Kasumi-1 (cell line): ENCODE measurements around the gene RAPSN.

Source experiments
- DNase-seq, 2 experiments: peaks; one replicate each; lab custom pipeline; 2025; lab: John Stamatoyannopoulos, UW

Gene RAPSN

DNA sequence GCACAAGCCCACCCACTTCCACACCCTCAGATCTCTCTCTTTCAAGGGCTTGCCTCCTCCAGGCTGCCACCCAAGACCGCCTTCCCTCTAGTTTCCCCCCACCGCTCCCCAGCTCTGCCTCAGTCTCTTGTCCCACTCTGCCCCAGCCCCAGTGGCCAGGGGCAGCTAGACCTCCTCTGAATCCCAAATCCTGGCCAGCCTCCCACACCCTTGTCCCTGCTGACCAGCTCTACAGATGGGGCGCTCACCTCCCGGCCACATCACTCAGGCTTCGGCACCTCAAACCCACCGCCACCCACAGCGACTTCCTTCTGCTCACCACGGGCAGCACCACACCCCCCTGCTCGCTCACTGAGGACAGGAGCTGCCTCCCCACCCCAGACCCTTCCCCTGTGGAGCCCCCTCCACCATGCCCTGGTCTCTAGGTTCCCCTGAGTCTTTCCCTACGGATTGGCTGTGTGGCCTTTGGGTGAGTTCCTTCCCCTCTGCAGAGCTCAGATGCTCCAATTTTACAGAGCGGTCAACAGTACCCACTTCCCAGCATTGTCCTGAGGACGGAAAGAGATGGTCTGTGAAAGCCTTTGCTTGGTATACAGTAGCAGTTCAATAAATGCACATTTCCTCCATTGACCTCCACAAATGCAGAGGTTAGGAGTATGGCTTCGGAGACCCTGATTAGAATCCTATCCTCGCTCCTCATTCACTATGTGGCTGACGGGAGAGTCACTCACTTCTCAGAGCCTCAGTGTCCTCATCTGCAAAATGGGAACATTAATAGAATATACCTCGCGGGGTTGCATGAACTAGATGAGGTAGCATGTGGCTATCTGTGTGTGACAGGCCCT lies 59.1 kb downstream of the RAPSN start:
- DNase-seq = no peak

DNA sequence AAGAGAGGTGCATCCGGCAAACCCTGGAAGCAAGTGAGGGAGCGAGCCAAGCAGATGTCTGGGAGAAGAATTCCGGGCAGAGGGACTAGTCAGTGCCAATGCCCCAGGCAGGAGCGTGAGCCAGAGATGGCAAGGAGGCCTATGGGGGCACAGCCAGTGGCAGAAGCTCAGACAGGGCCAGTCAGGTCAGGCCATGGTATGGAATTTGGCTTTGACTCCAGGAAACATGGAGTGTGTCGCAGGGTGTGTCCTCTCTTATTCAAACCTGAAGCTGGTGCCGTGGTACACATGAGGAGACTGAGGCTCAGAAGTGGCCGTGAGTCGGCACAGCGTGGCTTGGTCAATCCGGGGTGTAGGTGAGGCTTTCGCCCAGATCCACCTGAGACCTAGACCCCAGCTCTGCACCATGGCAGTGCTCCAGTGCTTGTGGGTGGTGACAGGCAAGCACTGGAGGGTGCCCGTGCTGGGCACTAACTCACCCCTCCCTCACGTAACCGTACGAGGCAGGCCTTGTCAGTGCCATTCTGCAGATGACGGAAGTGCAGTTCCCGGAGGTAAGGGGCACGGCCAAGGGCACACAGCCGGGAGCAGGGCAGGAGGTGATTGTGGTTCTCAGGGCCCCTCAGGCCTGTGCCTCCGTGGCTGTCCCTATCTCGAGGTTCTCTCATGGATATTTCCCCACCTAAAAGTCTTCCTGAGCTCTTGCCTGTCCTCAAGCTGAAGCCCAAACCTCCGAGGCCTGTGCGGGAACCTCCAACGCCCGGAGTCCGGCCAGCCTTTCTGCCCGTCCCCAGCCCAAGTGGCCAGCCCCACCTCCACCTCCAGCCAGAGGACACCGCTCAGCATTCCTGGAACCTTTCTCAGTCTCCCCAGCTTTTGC lies 60.0 kb downstream of the RAPSN start:
- DNase-seq = no peak

DNA sequence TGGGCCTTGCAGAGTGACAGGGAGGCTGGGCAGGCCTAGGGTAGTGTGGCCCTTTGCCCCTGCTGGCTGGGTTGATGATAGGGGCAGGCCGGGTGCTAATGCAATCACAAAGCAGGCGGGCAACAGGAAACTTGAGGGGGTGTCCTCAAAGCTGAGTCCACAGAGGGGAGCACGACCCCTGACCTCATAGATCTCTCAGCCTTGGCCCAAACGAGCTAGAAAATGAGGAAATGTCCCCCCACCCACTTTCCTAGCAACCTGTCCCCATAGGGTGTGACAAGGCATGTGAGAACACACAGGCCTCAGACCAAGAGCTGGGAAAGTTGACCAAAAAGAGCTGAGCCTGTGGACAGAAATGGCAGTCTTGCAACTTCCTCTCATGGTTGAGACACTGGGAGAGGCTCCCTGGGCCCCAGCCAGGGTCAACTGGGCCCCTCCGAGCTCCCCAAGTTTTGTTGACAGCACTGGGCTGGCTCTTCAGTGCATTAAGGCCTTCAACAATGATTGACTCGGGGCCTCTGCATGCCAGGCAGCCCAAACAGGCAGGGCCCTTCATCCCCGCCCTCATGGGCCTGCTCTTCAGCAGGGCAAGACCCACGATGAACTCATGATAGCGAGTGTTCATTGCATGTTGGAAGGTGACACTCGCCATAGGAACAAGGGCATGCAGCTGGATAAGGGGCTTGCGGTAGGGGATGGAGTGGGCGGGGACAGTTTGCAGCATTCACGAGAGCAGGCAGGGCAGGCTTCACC lies 60.8 kb downstream of the RAPSN start:
- DNase-seq = peak; percentile 38 to 42
